ENCODE results near the gene TRABD. TPM values are rescaled to one million over a fixed set of nuclear protein-coding genes. Genes with fewer than 3 reads are reported as not detected.

The TRABD gene
- total RNA-seq, 1 experiment from 2014 or later = 26.3 TPM

DNA sequence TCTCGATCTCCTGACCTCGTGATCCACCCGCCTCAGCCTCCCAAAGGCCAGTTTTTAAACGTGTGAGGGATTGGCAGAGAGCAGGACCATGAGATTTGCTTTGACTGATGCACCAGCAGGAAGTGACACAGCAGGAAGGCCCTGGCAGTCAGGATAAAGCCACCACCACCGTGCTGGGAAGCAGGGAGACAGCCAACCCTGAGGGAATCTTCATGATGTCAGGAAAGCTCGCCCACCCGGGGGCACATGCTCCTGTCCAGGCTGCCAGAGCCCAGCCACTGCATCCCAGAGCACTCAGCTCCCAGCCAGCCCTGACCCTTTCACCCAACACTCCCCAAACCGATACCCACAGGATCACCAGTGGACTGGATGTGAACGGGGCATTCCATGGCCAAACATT, 53.0 kb downstream of the TRABD start:
- no peak for DNase-seq (ENCODE audit: low read depth)

DNA sequence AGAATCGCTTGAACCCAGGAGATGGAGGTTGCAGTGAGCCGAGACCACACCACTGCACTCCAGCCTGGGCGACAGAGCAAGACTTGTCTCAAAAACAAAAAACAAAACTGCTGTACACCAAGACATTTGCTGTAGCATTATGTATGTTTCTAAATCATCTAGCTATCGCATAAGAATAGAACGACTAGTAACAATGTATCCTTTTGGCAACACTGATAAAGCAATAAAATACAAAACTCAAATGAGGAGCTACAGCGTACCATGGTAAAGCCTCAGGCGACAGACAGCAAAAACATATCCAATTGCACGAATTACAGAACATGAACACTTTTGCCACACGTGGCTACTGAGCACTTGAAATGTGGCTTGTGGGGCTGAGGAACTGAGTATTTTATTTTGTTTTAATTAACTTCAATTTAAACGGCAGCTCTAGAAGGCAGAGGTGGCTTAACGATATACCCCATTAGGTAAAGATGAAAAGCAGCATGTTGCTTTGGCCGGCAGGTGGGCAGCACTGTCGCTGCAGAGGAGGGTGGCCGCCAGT, 56.8 kb downstream of the TRABD start:
- DNase-seq (ENCODE audit: low read depth) = no peak

DNA sequence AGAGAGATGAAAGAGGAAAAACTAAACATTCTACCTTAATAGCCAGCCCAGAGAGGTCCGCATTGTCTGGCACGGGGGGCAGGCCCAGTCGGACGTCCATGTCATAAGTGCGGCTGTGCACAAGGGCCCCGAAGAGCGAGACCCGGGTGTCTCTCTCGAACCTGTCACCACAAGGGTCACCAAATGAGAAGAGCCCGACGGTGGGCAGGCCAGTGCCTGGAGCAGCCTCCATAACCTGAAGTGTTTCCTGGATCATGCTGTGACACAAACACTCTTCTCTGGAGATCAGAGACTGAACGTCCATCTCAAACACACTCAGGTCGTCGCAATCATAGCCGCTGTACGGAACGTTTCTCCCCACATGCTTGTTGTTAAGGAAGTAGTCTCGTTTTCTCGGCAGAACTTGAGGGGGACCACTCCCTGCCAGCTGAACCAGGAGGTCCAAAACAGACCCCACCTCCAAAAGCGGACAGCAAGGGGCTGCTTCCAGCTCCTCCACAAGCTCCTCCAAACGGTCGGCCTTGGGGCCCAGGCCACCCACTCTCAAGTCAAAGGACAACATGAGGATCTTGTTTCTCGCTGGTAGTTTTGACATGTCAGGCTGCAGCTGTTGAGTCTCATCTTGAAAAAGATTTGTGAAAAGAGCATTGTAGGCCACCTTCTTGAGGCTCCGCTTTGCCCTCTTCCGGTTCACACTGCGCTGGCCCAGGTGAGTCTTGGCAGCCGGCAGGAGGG, 58.1 kb downstream of the TRABD start:
- peak; percentile 50 for DNase-seq (ENCODE audit: low read depth)

DNA sequence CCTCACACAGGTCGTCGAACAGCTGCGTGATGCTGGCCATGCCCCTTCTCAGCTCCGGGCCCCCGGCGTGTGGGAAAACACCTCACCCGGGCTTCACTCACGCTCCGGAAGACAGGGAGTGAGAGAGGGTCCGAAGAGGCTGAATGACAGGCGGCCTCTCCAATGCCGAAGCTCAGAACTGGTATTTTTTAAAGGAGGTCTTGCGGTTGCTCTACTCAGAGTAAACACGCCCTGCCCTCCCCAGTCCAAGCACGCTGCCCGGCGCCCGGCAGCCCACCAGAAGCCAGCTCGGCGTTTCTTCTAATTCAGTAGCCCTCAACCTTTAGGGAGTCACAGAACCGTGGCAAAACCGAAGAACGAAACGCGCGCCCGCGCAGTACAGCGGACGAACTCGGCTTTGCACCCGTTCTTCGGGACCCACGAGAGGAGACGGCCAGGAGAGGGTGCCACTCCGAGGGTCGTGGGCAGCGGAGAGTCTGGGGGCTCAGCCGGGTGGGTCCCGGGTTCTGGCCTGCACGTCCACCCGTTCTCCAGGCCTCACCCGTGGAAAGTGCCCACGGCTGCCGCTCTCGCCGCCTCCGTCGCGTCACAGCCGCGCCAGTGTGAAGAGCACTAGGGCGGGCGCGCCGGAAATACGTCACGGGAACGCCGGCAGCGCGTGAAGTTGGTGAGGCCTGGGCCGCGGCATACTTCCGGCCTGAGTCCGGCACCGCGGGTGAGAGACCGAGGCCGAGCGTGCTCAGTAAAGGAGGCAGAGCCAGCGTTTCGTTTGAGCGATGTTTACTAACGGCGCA, 58.9 kb downstream of the TRABD start, which contains the start of gene TUBGCP6:
TUBGCP6 (minus strand) TSS at position 604 of the 794 bp plus-strand sequence; CDS start at position 40, 564 bp downstream.
- DNase-seq (ENCODE audit: low read depth) = peak; percentile 89

DNA sequence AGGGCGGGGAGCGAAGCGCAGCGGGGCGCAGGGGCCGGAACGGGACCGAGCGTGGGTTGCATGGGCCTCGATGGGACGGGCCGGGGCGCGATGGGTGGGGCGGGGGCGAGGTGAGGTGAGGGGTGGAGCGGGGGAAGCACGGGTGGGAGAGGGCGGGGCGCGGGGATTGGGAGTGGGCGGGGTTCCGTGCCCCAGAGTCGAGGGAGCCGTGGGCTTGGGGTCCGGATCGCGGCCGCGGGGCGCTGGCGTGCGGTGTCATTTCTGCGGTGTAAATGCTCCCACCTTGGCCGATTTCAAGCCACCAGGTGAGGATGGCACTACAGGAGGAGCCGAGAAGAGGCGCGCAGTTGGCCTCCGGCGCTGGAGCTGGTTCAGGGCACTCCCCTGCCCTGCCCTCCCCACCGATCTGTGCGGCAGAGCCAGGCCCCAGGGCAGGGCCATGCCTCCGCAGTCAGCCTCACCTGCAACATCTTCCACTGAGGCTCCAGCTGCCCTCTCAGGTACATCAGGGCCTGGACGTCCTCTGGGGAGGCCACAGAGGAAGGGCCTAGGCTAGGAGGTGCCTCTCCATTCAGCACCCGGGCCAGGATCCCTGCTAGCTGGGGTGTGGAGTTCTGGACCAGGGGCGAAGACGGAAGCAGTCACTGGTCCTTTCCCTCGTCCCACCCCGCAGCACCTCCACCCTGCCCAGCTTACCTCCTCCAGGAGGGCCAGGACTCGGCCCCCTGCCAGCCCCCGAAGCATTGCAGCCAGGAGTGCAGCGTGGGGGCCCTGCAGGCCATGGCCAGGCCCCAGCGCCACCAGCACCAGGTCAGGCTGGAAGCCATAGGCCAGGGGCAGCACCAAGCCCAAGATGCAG, 59.7 kb downstream of the TRABD start:
- DNase-seq (ENCODE audit: low read depth) = no peak

DNA sequence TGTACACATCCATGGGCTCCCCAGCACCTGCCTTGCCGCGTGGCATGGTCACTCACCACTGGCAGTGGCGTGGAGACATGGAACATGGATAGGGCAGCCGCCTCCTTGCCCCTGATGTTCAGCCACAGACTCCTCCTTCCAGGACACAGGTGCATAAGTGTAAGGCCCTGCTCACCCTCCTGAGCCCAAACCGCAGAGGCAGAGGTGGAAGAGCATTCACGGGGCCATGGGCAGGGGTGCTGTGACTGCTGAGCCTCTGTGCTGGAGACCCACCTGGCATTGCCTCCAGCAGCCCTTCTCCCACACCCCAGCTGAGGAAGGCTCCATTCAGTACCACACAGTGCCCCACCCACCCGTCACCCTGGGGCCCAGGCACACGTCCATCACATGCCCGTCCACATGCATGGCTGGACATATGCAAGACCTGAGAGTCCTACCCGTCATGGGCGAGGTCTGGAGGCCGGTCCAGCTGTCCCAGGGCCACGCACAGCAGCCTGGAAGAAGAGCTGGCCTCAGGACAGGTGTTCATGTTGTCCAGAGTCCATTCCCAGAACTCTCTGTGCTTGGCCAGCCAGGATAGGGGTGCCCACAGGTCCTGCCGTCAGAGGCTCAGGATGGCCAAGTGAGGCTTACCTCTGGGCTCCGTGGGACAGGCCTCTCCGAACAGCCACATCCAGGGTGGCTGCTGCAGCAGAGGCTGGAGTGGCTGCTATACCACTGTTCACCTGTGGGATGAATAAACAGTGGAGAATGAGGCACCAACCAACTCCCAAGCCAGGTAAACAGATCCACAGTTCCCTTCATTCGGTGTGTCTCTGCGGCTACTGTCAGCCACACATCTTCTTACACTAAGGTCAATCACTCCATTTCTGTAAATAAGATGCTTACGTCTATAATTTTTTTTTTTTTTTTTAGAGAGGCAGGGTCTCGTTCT, 60.8 kb downstream of the TRABD start:
- DNase-seq (ENCODE audit: low read depth) = no peak

DNA sequence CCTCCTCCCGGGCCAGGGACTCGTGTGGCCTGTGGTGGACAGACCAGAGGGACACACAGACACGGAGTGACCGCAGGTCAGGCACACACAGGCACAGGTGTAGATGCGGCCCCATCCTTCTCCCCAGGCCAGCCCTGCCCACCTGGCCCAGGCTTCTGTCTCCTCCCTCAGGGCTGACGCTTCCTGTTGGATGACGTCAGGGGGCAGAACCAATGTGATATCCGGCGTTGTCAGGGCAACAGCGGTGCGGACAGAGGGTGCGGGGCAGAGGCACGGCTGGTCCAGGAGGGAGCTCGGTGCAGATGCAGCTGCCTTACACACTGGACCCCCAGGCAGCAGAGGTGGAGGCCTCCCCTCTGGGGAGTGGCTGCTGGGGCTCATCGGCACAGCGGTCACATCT, 62.0 kb downstream of the TRABD start:
- DNase-seq (ENCODE audit: low read depth) = no peak

DNA sequence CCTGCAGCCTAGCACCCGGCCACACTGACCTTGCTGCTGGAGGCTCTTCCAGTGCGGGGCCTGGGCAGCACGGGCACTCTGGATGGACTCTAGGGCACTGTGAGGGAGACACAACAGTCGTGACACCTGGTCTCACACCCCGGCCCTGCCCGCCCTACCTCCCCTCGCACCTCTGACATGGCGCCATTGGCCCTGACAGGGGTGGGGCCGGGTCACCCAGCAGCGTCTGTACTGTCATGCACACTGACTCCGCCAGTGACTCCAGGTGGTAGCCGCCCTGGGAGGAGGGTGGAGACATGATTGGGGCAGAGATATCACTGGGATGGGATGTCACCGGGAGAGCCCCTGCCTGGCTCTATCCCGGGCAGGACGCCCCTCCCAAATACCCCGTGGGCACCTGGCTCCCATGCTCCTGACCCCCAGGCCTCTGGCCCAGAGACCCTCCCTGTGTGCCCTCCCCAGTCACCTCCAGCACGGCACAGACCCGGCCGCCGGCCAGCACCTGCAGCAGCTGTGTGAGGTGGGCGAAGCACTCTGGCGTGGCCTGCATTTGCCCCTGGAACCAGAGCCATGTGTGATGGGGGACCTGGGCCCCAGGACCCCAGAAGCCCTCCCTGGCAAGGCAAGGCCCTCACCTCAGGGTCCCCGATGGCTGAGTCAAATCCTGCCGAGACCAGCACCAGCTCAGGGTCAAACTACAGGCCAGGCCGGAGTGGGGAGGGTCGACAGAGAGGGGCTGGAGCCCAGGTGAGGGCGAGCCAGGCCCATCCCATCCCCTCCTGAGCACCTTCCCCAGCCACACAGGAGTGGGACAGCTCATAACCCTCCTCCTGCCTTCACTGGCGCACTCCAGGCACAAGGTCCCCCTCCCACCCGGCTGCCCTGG, 62.7 kb downstream of the TRABD start:
- no peak for DNase-seq (ENCODE audit: low read depth)

Other genes with a start within 250 kb of the TRABD start
- 30.5 and 30.8 TPM in 2 replicates for gene PIM3, start 225.1 kb upstream of the TRABD start, total RNA-seq (2014; rRNA removed)
- not detected in 2 replicates for gene IL17REL, start 173.1 kb upstream of the TRABD start, total RNA-seq (2014; rRNA removed)
- gene TTLL8, start 127.6 kb upstream of the TRABD start, total RNA-seq (2014; rRNA removed) = not detected in 2 replicates
- not detected in 2 replicates for gene MLC1, start 100.5 kb upstream of the TRABD start, total RNA-seq (2014; rRNA removed)
- gene MOV10L1, start 95.9 kb upstream of the TRABD start, total RNA-seq (2014; rRNA removed) = 0.23 and 0.32 TPM in 2 replicates
- 0.17 TPM in 1 of 2 replicates, not detected in the other for gene PANX2, start 15.2 kb upstream of the TRABD start, total RNA-seq (2014; rRNA removed)
- 27.2 and 36.7 TPM in 2 replicates for gene SELENOO, start 15.1 kb downstream of the TRABD start, total RNA-seq (2014; rRNA removed)
- 29.8 and 34.6 TPM in 2 replicates for gene TUBGCP6, start 59.1 kb downstream of the TRABD start, total RNA-seq (2014; rRNA removed)
- 28.2 and 29.1 TPM in 2 replicates for gene HDAC10, start 65.4 kb downstream of the TRABD start, total RNA-seq (2014; rRNA removed)
- 31.2 and 33.8 TPM in 2 replicates for gene MAPK12, start 75.8 kb downstream of the TRABD start, total RNA-seq (2014; rRNA removed)
- 7.6 and 8.3 TPM in 2 replicates for gene MAPK11, start 84.5 kb downstream of the TRABD start, total RNA-seq (2014; rRNA removed)
- gene PLXNB2, start 121.7 kb downstream of the TRABD start, total RNA-seq (2014; rRNA removed) = 140 and 148 TPM in 2 replicates
- gene DENND6B, start 141.1 kb downstream of the TRABD start, total RNA-seq (2014; rRNA removed) = 2.8 and 3.5 TPM in 2 replicates
- 62.8 and 64.2 TPM in 2 replicates for gene PPP6R2, start 157.4 kb downstream of the TRABD start, total RNA-seq (2014; rRNA removed)